Kidney (tissue), 14 donors: ENCODE data around the gene MAGEB17. TPM values are rescaled to one million over a fixed set of nuclear protein-coding genes. Genes with fewer than 3 reads are reported as not detected.
"Not testable (repeated sequence)": the region's sequence is repeated elsewhere in the genome, so short reads cannot be mapped to it uniquely, and the experiment has no call there.

Experiments used
- DNase-seq, 5 donors: peaks; one replicate each; pipeline ENCODE4 v3.0.0-alpha.2; 2013 to 2020
- FAIRE-seq: peaks from 2 replicates; lab custom pipeline; 2012; peaks lifted over from hg19 to GRCh38; lab: Jason Lieb, UNC
- H3K27ac ChIP-seq, 2 donors: one replicate each; pipeline ENCODE4 v1.7.0; 2013; ENCODE audit warnings: low read depth in 2 of 2, low read length in 2 of 2, inconsistent platforms in 1 of 2
- H3K27me3 ChIP-seq: one replicate; pipeline ENCODE4 v1.7.1; 2013; ENCODE audit warnings: low read length, inconsistent platforms; ENCODE audit not compliant: control insufficient read depth, insufficient read depth
- H3K36me3 ChIP-seq, 3 donors: one replicate each; pipeline versions ENCODE4 v1.7.0 to v1.7.1; 2013; ENCODE audit warnings: low read length in 3 of 3, control low read depth in 1 of 3, inconsistent platforms in 1 of 3; ENCODE audit not compliant: insufficient read depth in 3 of 3, control insufficient read depth in 2 of 3
- H3K4me1 ChIP-seq, 3 donors: one replicate each; pipeline versions ENCODE4 v1.7.0 to v1.7.1; 2013; ENCODE audit warnings: low read length in 3 of 3, inconsistent platforms in 1 of 3, low read depth in 1 of 3; ENCODE audit not compliant: control insufficient read depth in 2 of 3, insufficient read depth in 2 of 3
- H3K4me3 ChIP-seq, 3 donors: one replicate each; pipeline versions ENCODE4 v1.7.0 to v1.8.1; 2013; ENCODE audit warnings: low read length in 3 of 3, control low read depth in 1 of 3, inconsistent platforms in 1 of 3
- H3K9ac ChIP-seq, 3 donors: one replicate each; pipeline versions ENCODE4 v1.7.0 to v1.7.1; 2013; ENCODE audit warnings: low read length in 3 of 3, control low read depth in 1 of 3, inconsistent platforms in 1 of 3
- H3K9me3 ChIP-seq, 3 donors: one replicate each; pipeline versions ENCODE4 v1.7.0 to v1.7.1; 2013; ENCODE audit warnings: low read length in 3 of 3, control low read depth in 1 of 3, inconsistent platforms in 1 of 3; ENCODE audit not compliant: control insufficient read depth in 2 of 3, insufficient read depth in 1 of 3
- CTCF ChIP-seq: IDR thresholded peaks from 3 replicates; pipeline ENCODE4 v1.5.1; 2012; ENCODE audit warnings: mild to moderate bottlenecking, moderate library complexity, borderline replicate concordance; ENCODE audit not compliant: insufficient read depth; ENCODE audit errors: extremely low read depth
- intact Hi-C: fragments of 100-400 bp; cut with DNase I; formaldehyde crosslinking; loops from one replicate; pipeline ENCODE4 v1.11.1; 2022
- polyA plus RNA-seq: library from polyadenylated mRNA; stranded (reverse); fragments of 350-450 nt; fragmentation: Illumina TruSeq; extraction: RNeasy Lipid Tissue Mini Kit (QIAGEN cat#74804); gene quantifications from one replicate; pipeline ENCODE4 v1.2.3, GENCODE V29; 2014; ENCODE audit warnings: low read depth, low replicate concordance; ENCODE audit not compliant: insufficient read depth
- total RNA-seq: library from RNA; stranded (reverse); fragmentation: NEBNext Ultra II Directional; extraction: Animal tissue kit (Norgen Biotek cat#: 25700); gene quantifications from one replicate; pipeline ENCODE4 v1.2.1, GENCODE V29; 2021
- donor health status: control.
- donor health status: control.
- donor health status: control.
- donor health status: control.
- donor health status: control.
- donor health status: DM: yes; HTN: yes; CAD: no.
- donor health status: Normal renal cell carcinoma (clear cell type).

MAGEB17 gene
- total and polyA plus RNA-seq, 2 donors from 2014 or later: not detected

GRCh38 chrX:16143968-16144367 is 23.3 kb upstream of the MAGEB17 start:
- no peak overlapping the region for H3K27ac ChIP-seq

GRCh38 chrX:16144420-16144819 is 22.9 kb upstream of the MAGEB17 start:
- Histone ChIP-seq H3K27ac (no peak overlapping the region), H3K9me3 (no peaks in the 10 kb centered on the region), H3K27me3 (peaks cover 3% of the 10 kb centered on the region), H3K9ac (no peak overlapping the region), H3K4me1 (no peaks in the 10 kb centered on the region), H3K36me3 (no peaks in the 10 kb centered on the region), H3K4me3 (no peak overlapping the region)
- FAIRE-seq (no peak), DNase-seq (no peak)
- intact Hi-C loops: no loop called here
- TF ChIP-seq CTCF: no peak

More at GRCh38 chrX:16143968-16144367, 23.3 kb upstream of the MAGEB17 start:
- Histone ChIP-seq H3K4me1 (no peaks in the 10 kb centered on the region), H3K9me3 (no peaks in the 10 kb centered on the region), H3K9ac (no peak overlapping the region), H3K36me3 (no peaks in the 10 kb centered on the region), H3K4me3 (no peak overlapping the region), H3K27me3 (peaks cover 4% of the 10 kb centered on the region)
- intact Hi-C loops: no loop called here
- no peak for FAIRE-seq
- no peak for TF ChIP-seq CTCF
- DNase-seq: no peak

- H3K4me3 ChIP-seq, H3K36me3 ChIP-seq, FAIRE-seq, intact Hi-C loops, H3K9me3 ChIP-seq, H3K27me3 ChIP-seq, H3K4me1 ChIP-seq, H3K27ac ChIP-seq, H3K9ac ChIP-seq, DNase-seq: not testable (repeated sequence)
These were observed 22.2 kb upstream of the MAGEB17 start for GRCh38 chrX:16145093-16145492.

GRCh38 chrX:16145656-16146055 is 21.6 kb upstream of the MAGEB17 start:
- TF ChIP-seq CTCF: no peak
- intact Hi-C loops: no loop called here
- no peak for FAIRE-seq

More at GRCh38 chrX:16145656-16146055, 21.6 kb upstream of the MAGEB17 start:
- no peaks in the 10 kb centered on the region for H3K36me3 ChIP-seq
- peaks cover 3% of the 10 kb centered on the region for H3K27me3 ChIP-seq
- no peak for DNase-seq
- H3K9ac ChIP-seq: no peak overlapping the region
- H3K4me3 ChIP-seq: no peak overlapping the region
- H3K27ac ChIP-seq: no peak overlapping the region
- H3K4me1 ChIP-seq: no peaks in the 10 kb centered on the region
- H3K9me3 ChIP-seq: no peaks in the 10 kb centered on the region
